ENCODE data around the gene MIPOL1.

GRCh38 chr14:37411079-37411735 lies 213.5 kb downstream of the MIPOL1 start:
- TF ChIP-seq, protein P1, sequence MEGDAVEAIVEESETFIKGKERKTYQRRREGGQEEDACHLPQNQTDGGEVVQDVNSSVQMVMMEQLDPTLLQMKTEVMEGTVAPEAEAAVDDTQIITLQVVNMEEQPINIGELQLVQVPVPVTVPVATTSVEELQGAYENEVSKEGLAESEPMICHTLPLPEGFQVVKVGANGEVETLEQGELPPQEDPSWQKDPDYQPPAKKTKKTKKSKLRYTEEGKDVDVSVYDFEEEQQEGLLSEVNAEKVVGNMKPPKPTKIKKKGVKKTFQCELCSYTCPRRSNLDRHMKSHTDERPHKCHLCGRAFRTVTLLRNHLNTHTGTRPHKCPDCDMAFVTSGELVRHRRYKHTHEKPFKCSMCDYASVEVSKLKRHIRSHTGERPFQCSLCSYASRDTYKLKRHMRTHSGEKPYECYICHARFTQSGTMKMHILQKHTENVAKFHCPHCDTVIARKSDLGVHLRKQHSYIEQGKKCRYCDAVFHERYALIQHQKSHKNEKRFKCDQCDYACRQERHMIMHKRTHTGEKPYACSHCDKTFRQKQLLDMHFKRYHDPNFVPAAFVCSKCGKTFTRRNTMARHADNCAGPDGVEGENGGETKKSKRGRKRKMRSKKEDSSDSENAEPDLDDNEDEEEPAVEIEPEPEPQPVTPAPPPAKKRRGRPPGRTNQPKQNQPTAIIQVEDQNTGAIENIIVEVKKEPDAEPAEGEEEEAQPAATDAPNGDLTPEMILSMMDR (IDR thresholded peaks at IDR 0.05): no peak
- no peak for TF ChIP-seq POLR2A (IDR thresholded peaks at IDR 0.05)
